ENCODE results near the gene ZXDC. TPM values are rescaled to one million over a fixed set of nuclear protein-coding genes. Genes with fewer than 3 reads are reported as not detected.

ZXDC gene, protein sequence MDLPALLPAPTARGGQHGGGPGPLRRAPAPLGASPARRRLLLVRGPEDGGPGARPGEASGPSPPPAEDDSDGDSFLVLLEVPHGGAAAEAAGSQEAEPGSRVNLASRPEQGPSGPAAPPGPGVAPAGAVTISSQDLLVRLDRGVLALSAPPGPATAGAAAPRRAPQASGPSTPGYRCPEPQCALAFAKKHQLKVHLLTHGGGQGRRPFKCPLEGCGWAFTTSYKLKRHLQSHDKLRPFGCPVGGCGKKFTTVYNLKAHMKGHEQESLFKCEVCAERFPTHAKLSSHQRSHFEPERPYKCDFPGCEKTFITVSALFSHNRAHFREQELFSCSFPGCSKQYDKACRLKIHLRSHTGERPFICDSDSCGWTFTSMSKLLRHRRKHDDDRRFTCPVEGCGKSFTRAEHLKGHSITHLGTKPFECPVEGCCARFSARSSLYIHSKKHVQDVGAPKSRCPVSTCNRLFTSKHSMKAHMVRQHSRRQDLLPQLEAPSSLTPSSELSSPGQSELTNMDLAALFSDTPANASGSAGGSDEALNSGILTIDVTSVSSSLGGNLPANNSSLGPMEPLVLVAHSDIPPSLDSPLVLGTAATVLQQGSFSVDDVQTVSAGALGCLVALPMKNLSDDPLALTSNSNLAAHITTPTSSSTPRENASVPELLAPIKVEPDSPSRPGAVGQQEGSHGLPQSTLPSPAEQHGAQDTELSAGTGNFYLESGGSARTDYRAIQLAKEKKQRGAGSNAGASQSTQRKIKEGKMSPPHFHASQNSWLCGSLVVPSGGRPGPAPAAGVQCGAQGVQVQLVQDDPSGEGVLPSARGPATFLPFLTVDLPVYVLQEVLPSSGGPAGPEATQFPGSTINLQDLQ
- total RNA-seq = 15.2 and 16.1 TPM in 2 replicates

DNA sequence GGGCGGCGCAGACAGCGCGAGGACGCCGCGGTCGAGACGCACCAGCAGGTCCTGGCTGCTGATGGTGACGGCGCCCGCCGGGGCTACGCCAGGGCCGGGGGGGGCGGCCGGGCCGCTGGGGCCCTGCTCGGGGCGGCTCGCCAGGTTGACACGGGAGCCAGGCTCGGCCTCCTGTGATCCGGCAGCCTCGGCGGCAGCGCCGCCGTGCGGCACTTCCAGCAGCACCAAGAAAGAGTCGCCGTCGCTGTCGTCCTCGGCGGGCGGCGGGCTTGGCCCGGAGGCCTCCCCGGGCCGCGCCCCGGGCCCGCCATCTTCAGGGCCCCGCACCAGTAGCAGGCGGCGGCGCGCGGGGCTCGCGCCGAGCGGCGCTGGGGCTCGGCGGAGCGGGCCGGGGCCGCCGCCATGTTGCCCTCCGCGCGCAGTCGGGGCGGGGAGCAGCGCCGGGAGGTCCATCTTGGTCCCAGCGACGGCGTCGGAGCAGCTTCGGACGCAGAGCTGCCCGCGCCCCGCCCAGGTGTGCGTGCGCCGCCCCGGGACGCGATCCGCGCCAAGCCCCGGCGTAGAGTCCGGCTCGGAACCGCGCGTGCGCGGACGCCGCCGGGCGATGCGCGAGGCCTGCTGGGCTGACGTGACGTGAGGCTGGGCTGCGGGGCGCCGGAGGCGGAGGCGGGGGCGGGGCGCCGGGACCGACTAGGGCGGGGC is at the start of gene ZXDC:
Gene ZXDC (minus strand): TSS at position 479 of the 702 bp plus-strand sequence. CDS start 26 bp downstream, at position 453.

DNA sequence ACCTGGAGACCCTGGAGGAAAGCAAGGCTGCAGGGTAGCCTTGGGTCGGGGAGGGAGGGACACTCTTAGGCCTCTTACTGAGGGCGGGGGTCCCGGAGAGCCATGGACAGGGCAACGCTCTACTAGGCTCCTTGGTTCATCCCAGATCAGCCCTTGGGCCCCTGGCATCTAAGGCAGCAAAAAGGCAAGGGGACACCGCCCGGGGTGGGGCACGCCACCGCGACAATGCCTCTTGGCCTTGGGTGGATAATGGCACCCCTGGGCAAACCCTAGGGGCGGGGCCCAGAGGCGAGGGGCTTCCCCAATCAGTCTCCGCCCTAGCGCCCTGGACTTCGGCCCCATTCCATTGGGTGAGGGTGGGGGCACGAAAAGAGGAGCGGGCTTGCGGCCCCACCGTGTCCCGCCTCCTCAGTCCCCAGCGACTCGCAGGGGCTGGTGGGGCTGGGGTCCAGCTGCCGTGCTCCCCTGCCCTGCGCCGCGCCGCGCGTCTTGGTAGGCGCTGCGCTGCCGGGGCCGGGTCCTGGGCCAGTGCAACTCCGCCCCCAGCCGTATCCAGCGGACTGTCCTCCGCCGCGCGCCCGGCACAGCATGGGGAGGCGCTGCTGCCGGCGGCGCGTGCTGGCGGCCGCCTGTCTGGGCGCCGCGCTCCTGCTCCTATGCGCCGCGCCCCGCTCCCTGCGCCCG is 48.2 kb upstream of the ZXDC start, which contains the start of gene CHST13:
Gene CHST13 (plus strand): TSS at position 411 of the 684 bp plus-strand sequence. CDS start 178 bp downstream, at position 589.

DNA sequence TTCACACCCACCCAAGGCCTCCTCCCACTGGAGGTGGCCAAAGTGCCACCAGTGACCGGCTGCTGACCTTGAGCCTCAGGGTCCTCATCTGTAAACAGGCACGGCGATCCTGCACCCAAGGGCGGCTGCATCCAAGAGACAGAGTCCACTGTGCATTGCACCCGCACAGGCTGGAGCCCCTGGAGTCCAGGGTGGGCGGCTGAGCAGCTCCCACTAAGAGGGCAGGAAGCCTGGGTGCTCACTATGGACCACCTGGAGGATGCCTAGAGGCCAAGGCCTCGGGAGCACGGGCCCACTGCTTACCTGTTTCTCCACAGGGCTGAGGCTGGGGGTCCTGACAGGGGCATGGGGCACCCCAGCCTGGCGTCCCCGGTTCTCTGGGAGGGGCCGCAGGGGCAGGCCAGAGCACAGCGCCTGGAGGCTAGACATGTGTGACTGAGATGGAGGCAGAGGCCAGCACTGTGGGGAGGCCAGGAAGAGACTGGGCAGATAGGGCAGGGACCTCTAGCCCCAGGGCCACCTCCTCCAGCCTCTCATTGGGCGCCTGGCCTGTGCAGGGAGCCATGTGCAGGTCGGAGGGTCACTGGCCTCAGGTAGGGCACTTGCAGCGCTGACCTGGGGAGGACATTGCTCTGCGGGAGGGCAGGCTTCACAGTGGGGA is 41.7 kb upstream of the ZXDC start, which contains the start of gene UROC1:
Gene UROC1 (minus strand): TSS at position 483 of the 661 bp plus-strand sequence. CDS start 54 bp downstream, at position 429.

DNA sequence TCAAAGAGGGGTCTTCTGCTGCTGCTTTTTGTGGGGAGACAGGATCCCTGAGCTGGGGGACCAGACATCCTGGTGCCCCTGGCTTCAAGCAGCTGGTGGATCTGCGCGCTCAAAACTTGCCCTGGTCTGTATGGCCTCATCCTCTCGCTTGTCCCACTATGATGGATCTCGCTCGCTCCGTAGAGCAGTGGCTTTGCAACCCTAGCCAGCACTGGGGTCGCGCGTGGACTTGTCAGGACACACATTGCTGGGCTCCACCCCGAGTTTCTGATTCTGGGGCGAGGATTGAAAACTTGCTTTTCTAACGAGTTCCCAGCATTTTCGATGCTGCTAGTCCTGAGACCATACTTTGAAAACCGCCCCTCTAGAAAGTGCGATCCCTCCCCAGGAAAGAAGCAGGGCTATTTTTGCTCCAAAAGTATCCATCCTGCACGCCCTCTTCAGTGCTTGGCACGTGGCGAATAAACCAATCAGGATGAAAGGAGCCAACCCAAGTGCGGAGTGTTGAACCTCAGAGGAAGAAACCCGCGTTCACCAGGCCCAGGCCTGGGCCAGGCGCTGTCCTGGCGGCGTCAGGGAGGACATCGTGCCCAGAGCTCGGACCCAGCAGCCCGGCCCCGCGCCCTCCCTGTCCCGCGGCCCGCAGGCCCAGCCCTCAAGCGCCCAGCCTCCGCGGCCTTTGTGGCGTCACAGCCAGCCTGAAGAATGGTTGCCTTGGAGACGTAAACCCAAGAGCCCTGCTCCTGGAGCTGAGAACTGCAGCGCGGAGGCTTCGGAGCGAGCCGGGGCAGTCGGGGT is 81.3 kb downstream of the ZXDC start, which contains the start of gene CFAP100:
Gene CFAP100 (plus strand): TSS at position 731 of the 798 bp plus-strand sequence. CDS start 1,092 bp downstream, outside the sequence.

Other genes with a start within 250 kb of the ZXDC start
- 28.6 and 40.0 TPM in 2 replicates for gene KLF15, start 118.5 kb downstream of the ZXDC start, total RNA-seq
- not detected in 2 replicates for gene CFAP100, start 81.0 kb downstream of the ZXDC start, total RNA-seq
- not detected in 2 replicates for gene UROC1, start 41.9 kb upstream of the ZXDC start, total RNA-seq
- not detected in 2 replicates for gene CHST13, start 48.3 kb upstream of the ZXDC start, total RNA-seq
- not detected in 2 replicates for gene C3orf22, start 83.0 kb upstream of the ZXDC start, total RNA-seq
- gene TXNRD3, start 179.2 kb upstream of the ZXDC start, total RNA-seq = 9.0 and 10.6 TPM in 2 replicates
- 10.8 and 12.3 TPM in 2 replicates for gene CHCHD6, start 228.3 kb upstream of the ZXDC start, total RNA-seq